Stromal cell of bone marrow (primary cell): ENCODE data around the gene LGALS4.
"Not testable (repeated sequence)": the region's sequence is repeated elsewhere in the genome, so short reads cannot be mapped to it uniquely, and the experiment has no call there.

Experiments used
- DNase-seq: peaks from one replicate; pipeline ENCODE4 v3.0.0-alpha.2; 2012; ENCODE audit warnings: low read depth

The LGALS4 gene

GRCh38 chr19:38770228-38770948 is 42.4 kb downstream of the LGALS4 start:
- DNase-seq = not testable (repeated sequence)

- peak; percentile 33 for DNase-seq
Observed at GRCh38 chr19:38769635-38770211, 43.0 kb downstream of the LGALS4 start.

GRCh38 chr19:38766276-38767047 is 46.3 kb downstream of the LGALS4 start:
- DNase-seq = no peak

GRCh38 chr19:38765214-38765613 is 47.5 kb downstream of the LGALS4 start:
- DNase-seq = no peak

- DNase-seq = no peak
Observed at GRCh38 chr19:38763795-38764220, 48.9 kb downstream of the LGALS4 start.

GRCh38 chr19:38761884-38762389 is 50.8 kb downstream of the LGALS4 start:
- DNase-seq = not testable (repeated sequence)

GRCh38 chr19:38760805-38761517 is 51.8 kb downstream of the LGALS4 start:
- not testable (repeated sequence) for DNase-seq

- DNase-seq = no peak
Observed at GRCh38 chr19:38759590-38760003, 53.1 kb downstream of the LGALS4 start.

GRCh38 chr19:38754196-38754595 is 58.5 kb downstream of the LGALS4 start:
- not testable (repeated sequence) for DNase-seq

GRCh38 chr19:38753783-38754182 is 59.0 kb downstream of the LGALS4 start:
- not testable (repeated sequence) for DNase-seq
